Upper lobe of right lung (tissue), 1 donor: ENCODE measurements around the gene INPP5E. TPM values are rescaled to one million over a fixed set of nuclear protein-coding genes. Genes with fewer than 3 reads are reported as not detected.

Experiments used
- ATAC-seq: fragments of 200-7000 bp; cut with Tn5 transposase; one replicate; pipeline ENCODE4 v1.9.1; 2020; ENCODE audit warnings: mild to moderate bottlenecking, moderate library complexity
- DNase-seq: peaks from one replicate; pipeline ENCODE4 v3.0.0-alpha.2; 2020
- H3K27ac ChIP-seq: fragments of 200-600 bp; one replicate; pipeline ENCODE4 v1.8.0; 2022
- H3K27me3 ChIP-seq: fragments of 200-600 bp; one replicate; pipeline ENCODE4 v1.8.0; 2022; ENCODE audit warnings: mild to moderate bottlenecking
- H3K36me3 ChIP-seq: fragments of 200-600 bp; one replicate; pipeline ENCODE4 v1.8.0; 2022
- H3K4me1 ChIP-seq: fragments of 200-600 bp; one replicate; pipeline ENCODE4 v1.8.0; 2022
- H3K4me3 ChIP-seq: fragments of 200-600 bp; one replicate; pipeline ENCODE4 v1.8.0; 2022; ENCODE audit warnings: mild to moderate bottlenecking
- H3K9me3 ChIP-seq: fragments of 200-600 bp; one replicate; pipeline ENCODE4 v1.8.0; 2022
- intact Hi-C: fragments of 100-400 bp; cut with DNase I; formaldehyde crosslinking; loops from one replicate; pipeline ENCODE4 v1.11.0; 2022
- total RNA-seq: library from RNA; stranded (reverse); fragmentation: NEBNext Ultra II Directional; extraction: Animal tissue kit (Norgen Biotek cat#: 25700); gene quantifications from one replicate; pipeline ENCODE4 v1.2.1, GENCODE V29; 2021
- TF ChIP-seq, protein P1 (sequence below): fragments of 200-600 bp; IDR thresholded peaks from one replicate; pipeline ENCODE4 v1.8.0; 2022; ENCODE audit warnings: antibody characterized with exemption
- donor health status: DM: no; HTN: yes; CAD: no; lungs with severe emphysema.

INPP5E gene
- total RNA-seq, 1 donor from 2014 or later: 13.0 TPM

DNA sequence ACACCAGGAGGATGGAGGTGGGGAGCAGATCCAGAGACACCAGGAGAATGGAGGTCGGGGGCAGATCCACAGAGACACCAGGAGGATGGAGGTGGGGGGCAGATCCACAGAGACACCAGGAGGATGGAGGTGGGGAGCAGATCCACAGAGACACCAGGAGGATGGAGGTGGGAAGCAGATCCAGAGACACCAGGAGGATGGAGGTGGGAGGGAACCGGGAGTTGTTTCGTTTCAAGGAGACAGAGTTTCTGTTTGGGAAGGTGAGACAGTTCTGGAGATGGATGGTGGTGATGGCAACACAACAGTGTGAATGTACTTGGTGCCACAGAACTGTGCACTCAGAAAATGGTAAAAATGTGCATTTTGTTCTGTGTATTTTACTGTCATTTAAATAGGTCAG, 9.0 kb upstream of the INPP5E start:
- H3K4me3 ChIP-seq: no peak overlapping the region
- no peaks in the 10 kb centered on the region for H3K4me1 ChIP-seq
- no peak for DNase-seq
- TF ChIP-seq, protein P1, sequence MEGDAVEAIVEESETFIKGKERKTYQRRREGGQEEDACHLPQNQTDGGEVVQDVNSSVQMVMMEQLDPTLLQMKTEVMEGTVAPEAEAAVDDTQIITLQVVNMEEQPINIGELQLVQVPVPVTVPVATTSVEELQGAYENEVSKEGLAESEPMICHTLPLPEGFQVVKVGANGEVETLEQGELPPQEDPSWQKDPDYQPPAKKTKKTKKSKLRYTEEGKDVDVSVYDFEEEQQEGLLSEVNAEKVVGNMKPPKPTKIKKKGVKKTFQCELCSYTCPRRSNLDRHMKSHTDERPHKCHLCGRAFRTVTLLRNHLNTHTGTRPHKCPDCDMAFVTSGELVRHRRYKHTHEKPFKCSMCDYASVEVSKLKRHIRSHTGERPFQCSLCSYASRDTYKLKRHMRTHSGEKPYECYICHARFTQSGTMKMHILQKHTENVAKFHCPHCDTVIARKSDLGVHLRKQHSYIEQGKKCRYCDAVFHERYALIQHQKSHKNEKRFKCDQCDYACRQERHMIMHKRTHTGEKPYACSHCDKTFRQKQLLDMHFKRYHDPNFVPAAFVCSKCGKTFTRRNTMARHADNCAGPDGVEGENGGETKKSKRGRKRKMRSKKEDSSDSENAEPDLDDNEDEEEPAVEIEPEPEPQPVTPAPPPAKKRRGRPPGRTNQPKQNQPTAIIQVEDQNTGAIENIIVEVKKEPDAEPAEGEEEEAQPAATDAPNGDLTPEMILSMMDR: no peak
- no peak for ATAC-seq
- no peak overlapping the region for H3K27ac ChIP-seq
- peaks cover 93% of the 10 kb centered on the region for H3K36me3 ChIP-seq
- H3K9me3 ChIP-seq: no peaks in the 10 kb centered on the region
- intact Hi-C loops: no loop called here
- no peaks in the 10 kb centered on the region for H3K27me3 ChIP-seq

DNA sequence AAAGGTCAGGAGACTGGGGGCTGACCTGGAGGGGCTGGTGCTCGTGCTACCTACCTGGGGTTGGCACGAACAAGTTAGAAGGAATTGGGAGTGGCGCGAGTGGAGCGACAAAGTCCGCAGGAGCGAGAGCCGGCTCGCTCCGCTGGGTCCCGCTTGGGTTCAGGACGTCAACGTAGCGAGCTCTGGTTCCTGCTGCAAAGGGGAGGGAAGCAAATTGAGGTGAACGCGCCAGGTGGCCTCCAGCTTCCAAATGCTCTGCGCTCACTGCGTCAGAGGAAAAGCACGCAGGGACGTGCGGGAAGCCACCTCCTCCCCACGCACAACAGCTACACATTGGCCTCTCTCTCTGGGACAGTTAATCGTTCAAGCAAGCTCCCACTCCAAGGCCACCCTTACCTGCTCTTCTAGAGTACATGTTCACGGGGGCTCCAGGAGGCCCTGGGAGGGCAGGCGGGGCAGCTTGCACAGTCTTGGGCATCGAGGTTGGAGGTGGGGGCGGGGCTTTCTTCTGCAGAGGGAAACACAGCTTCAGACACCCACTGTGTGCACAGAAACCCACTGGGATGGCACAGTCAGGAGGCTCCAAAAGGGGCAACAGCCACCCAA, 7.6 kb upstream of the INPP5E start:
- no peak overlapping the region for H3K4me3 ChIP-seq
- peaks cover 95% of the 10 kb centered on the region for H3K36me3 ChIP-seq
- TF ChIP-seq, protein P1: no peak
- no peaks in the 10 kb centered on the region for H3K4me1 ChIP-seq
- no peak for ATAC-seq
- H3K27me3 ChIP-seq: no peaks in the 10 kb centered on the region
- intact Hi-C loops: no loop called here
- H3K9me3 ChIP-seq: no peaks in the 10 kb centered on the region
- no peak overlapping the region for H3K27ac ChIP-seq
- DNase-seq: no peak

DNA sequence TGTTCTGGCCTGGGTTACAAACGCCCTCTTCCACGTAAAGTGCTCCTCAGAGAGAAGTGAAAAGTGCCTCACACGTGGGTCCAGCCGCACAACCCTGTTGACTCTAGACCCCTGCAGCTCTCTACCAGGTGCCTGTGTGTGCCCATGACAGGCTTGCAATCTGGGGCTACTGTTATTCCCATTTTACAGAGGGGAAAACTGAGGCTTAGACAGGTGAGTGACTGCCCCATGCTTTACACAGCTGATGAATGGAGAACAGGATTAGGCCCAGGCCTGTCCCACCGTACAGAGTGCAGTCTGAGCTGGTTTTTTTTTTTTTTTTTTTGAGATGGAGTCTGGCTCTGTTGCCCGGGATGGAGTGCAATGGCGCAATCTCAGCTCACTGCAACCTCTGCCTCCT, 6.2 kb upstream of the INPP5E start:
- Histone ChIP-seq H3K27ac (no peak overlapping the region), H3K27me3 (no peaks in the 10 kb centered on the region), H3K36me3 (peaks cover 95% of the 10 kb centered on the region), H3K9me3 (no peaks in the 10 kb centered on the region), H3K4me3 (no peak overlapping the region), H3K4me1 (no peaks in the 10 kb centered on the region)
- DNase-seq (no peak), ATAC-seq (no peak)
- intact Hi-C loops: no loop called here
- TF ChIP-seq, protein P1: no peak

DNA sequence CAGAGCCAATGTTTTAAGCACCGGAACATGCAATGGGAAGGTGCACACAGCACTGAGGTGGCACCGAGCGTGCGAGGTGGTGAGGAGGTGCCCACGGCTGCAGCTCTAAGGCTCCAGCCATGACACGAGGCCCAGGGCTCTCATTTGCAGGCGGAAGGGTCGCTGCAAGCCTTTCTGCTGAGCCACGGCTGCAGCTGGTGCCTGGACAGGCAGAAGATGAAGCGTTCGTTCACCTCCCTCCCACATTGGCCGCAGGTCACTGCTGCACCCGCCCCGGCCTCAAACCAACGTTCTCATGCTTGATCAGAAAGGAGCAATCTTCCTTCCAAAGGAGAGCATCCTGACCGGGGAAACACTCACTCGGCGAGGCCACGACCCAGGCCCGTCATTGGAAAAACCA, 4.5 kb upstream of the INPP5E start:
- H3K36me3 ChIP-seq: peaks cover 84% of the 10 kb centered on the region

DNA sequence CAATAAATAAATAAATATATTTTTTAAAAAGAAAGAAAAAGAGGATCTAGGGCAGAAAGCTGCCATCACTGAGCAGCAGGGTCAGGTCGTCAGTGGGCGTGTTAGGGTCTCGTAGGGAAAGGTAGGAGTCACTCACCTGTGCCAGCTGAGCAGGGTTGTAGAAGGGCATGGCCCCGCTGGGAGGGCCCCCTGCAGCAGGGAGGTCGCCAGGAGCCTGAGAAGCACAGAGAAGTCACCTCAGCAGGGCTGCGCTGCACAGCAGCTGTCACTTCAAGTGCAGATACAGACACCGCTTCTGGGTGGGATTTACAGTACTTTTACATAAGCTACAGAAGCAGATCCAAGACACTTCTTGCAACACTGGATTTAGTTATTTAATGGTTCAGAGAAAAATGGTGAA, 4.0 kb upstream of the INPP5E start:
- DNase-seq (no peak), ATAC-seq (no peak)
- TF ChIP-seq, protein P1: no peak
- Histone ChIP-seq H3K36me3 (peaks cover 80% of the 10 kb centered on the region), H3K27ac (no peak overlapping the region), H3K27me3 (no peaks in the 10 kb centered on the region), H3K4me3 (no peak overlapping the region), H3K4me1 (peaks cover 5% of the 10 kb centered on the region), H3K9me3 (no peaks in the 10 kb centered on the region)
- intact Hi-C loops: no loop called here

More for the DNA sequence above, 4.5 kb upstream of the INPP5E start:
- Histone ChIP-seq H3K27me3 (no peaks in the 10 kb centered on the region), H3K4me1 (peaks cover 5% of the 10 kb centered on the region), H3K27ac (no peak overlapping the region), H3K4me3 (no peak overlapping the region), H3K9me3 (no peaks in the 10 kb centered on the region)
- DNase-seq (no peak), ATAC-seq (no peak)
- TF ChIP-seq, protein P1: no peak
- intact Hi-C loops: no loop called here

DNA sequence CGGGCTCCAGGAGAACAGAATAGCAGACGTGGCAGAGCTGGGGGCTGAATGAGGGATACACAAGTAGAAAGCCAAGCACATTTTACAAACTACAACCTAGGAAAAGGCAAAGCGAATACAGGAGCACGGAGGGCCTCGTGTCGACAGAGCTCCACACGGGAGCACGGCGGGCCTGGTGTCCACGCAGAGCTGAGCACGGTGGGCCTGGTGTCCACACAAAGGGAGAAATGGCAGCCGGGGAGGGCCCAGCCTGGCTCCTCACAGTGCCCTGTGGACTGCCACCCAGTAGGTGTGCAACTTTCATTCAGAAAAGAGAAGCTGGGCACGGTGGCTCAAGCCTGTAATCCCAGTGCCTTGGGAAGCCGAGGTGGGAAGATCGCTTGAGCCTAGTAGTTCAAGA, 3.4 kb upstream of the INPP5E start:
- ATAC-seq: no peak
- no peak overlapping the region for H3K27ac ChIP-seq
- no peak overlapping the region for H3K4me3 ChIP-seq
- no peaks in the 10 kb centered on the region for H3K27me3 ChIP-seq
- intact Hi-C loops: no loop called here
- TF ChIP-seq, protein P1: no peak
- no peak for DNase-seq
- H3K9me3 ChIP-seq: no peaks in the 10 kb centered on the region
- peaks cover 8% of the 10 kb centered on the region for H3K4me1 ChIP-seq
- H3K36me3 ChIP-seq: peaks cover 79% of the 10 kb centered on the region
